H9 (cell line): Measurements from ENCODE around the gene PJA1. TPM values are rescaled to one million over a fixed set of nuclear protein-coding genes. Genes with fewer than 3 reads are reported as not detected.

Source experiments
- DNase-seq: peaks from one replicate; pipeline ENCODE4 v3.0.0-alpha.2; 2017
- H2AFZ ChIP-seq: one replicate; pipeline ENCODE4 v1.6.1; 2013; ENCODE audit warnings: mild to moderate bottlenecking, low read length, control low read depth, moderate library complexity
- H2AK5ac ChIP-seq: 2 replicates; pipeline ENCODE4 v1.6.1; 2013; ENCODE audit warnings: low read length, control low read depth, mixed read lengths; ENCODE audit not compliant: insufficient read length
- H2BK120ac ChIP-seq: one replicate; pipeline ENCODE4 v1.6.1; 2013; ENCODE audit warnings: low read depth, mild to moderate bottlenecking, low read length, control low read depth, inconsistent platforms; ENCODE audit not compliant: poor library complexity, severe bottlenecking
- H2BK12ac ChIP-seq: 2 replicates; pipeline ENCODE4 v1.6.1; 2013; ENCODE audit warnings: low read length, control low read depth, mixed read lengths, low read depth; ENCODE audit not compliant: insufficient read length
- H2BK15ac ChIP-seq: 2 replicates; pipeline ENCODE4 v1.6.1; 2013; ENCODE audit warnings: low read depth, low read length, control low read depth
- H2BK20ac ChIP-seq: one replicate; pipeline ENCODE4 v1.6.1; 2013; ENCODE audit warnings: low read depth, mild to moderate bottlenecking, low read length, control low read depth, inconsistent platforms; ENCODE audit not compliant: poor library complexity, severe bottlenecking
- H2BK5ac ChIP-seq: 2 replicates; pipeline ENCODE4 v1.6.1; 2013; ENCODE audit warnings: low read length, control low read depth, mixed read lengths; ENCODE audit not compliant: insufficient read length
- H3K14ac ChIP-seq: 2 replicates; pipeline ENCODE4 v1.6.1; 2013; ENCODE audit warnings: low read length, control low read depth; ENCODE audit not compliant: insufficient read depth
- H3K18ac ChIP-seq: 2 replicates; pipeline ENCODE4 v1.6.1; 2013; ENCODE audit warnings: low read depth, mild to moderate bottlenecking, mixed read lengths, low read length, control low read depth; ENCODE audit not compliant: insufficient read length
- H3K23ac ChIP-seq: 2 replicates; pipeline ENCODE4 v1.6.1; 2013; ENCODE audit warnings: low read length, control low read depth, mixed read lengths, low read depth; ENCODE audit not compliant: insufficient read length
- H3K23me2 ChIP-seq: 2 replicates; pipeline ENCODE4 v1.6.1; 2013; ENCODE audit warnings: low read depth, mild to moderate bottlenecking, mixed read lengths, low read length, control low read depth; ENCODE audit not compliant: insufficient read length, poor library complexity, severe bottlenecking
- H3K27ac ChIP-seq: 2 replicates; pipeline ENCODE4 v1.5.1; 2013; ENCODE audit warnings: low read length, control low read depth, mixed read lengths, low read depth; ENCODE audit not compliant: insufficient read length
- H3K27me3 ChIP-seq: 2 replicates; pipeline ENCODE4 v1.6.1; 2013; ENCODE audit warnings: low read length, control low read depth, inconsistent platforms; ENCODE audit not compliant: insufficient read depth
- H3K4ac ChIP-seq: 2 replicates; pipeline ENCODE4 v1.6.1; 2013; ENCODE audit warnings: low read depth, mild to moderate bottlenecking, control low read depth, inconsistent platforms, low read length, moderate library complexity
- H3K4me1 ChIP-seq: 2 replicates; pipeline ENCODE4 v1.6.1; 2013; ENCODE audit warnings: low read length, control low read depth, inconsistent platforms; ENCODE audit not compliant: insufficient read depth
- H3K4me2 ChIP-seq: 2 replicates; pipeline ENCODE4 v1.6.1; 2013; ENCODE audit warnings: low read length, control low read depth, mixed read lengths; ENCODE audit not compliant: insufficient read length, insufficient read depth
- H3K56ac ChIP-seq: 2 replicates; pipeline ENCODE4 v1.6.1; 2013; ENCODE audit warnings: low read depth, mild to moderate bottlenecking, mixed read lengths, low read length, control low read depth; ENCODE audit not compliant: insufficient read length
- H3K79me1 ChIP-seq: 2 replicates; pipeline ENCODE4 v1.6.1; 2013; ENCODE audit warnings: low read depth, mild to moderate bottlenecking, moderate library complexity, low read length, control low read depth, inconsistent platforms; ENCODE audit not compliant: insufficient read depth, poor library complexity, severe bottlenecking
- H3K79me2 ChIP-seq: 2 replicates; pipeline ENCODE4 v1.6.1; 2013; ENCODE audit warnings: low read length, control low read depth, inconsistent platforms; ENCODE audit not compliant: insufficient read depth
- H3K9ac ChIP-seq: 2 replicates; pipeline ENCODE4 v1.6.1; 2013; ENCODE audit warnings: low read length, control low read depth, mixed read lengths; ENCODE audit not compliant: insufficient read length; ENCODE audit errors: extremely low read depth
- H3K9me3 ChIP-seq: one replicate; pipeline ENCODE4 v1.6.1; 2013; ENCODE audit warnings: low read depth, low read length, inconsistent platforms; ENCODE audit not compliant: control insufficient read depth
- H3T11ph ChIP-seq: one replicate; pipeline ENCODE4 v1.6.1; 2013; ENCODE audit warnings: mild to moderate bottlenecking, low read length, control low read depth, inconsistent platforms
- H4K20me1 ChIP-seq: one replicate; pipeline ENCODE4 v1.6.1; 2013; ENCODE audit not compliant: control insufficient read depth, insufficient read length, insufficient read depth
- H4K5ac ChIP-seq: 2 replicates; pipeline ENCODE4 v1.6.1; 2013; ENCODE audit warnings: low read depth, mild to moderate bottlenecking, mixed read lengths, low read length, control low read depth; ENCODE audit not compliant: insufficient read length
- H4K8ac ChIP-seq: replicated peaks from 2 replicates; pipeline ENCODE4 v1.6.1; 2013; ENCODE audit warnings: low read length, control low read depth, mixed read lengths, low read depth; ENCODE audit not compliant: insufficient read length
- H4K91ac ChIP-seq: 2 replicates; pipeline ENCODE4 v1.6.1; 2013; ENCODE audit warnings: low read depth, mild to moderate bottlenecking, moderate library complexity, mixed read lengths, low read length, control low read depth; ENCODE audit not compliant: insufficient read length
- H3K27ac Mint-ChIP-seq, 3 experiments: 2 replicates in 2 of 3; 3 replicates in 1 of 3; pipeline ENCODE4 v1.8.0; 2020 to 2021; ENCODE audit warnings: mixed read lengths in 3 of 3, mild to moderate bottlenecking in 1 of 3, moderate library complexity in 1 of 3
- H3K27me3 Mint-ChIP-seq: 2 replicates; pipeline ENCODE4 v1.8.0; 2021; ENCODE audit warnings: low read depth, mild to moderate bottlenecking, moderate library complexity, mixed read lengths
- H3K36me3 Mint-ChIP-seq, 3 experiments: 2 replicates in 2 of 3; 3 replicates in 1 of 3; pipeline ENCODE4 v1.8.0; 2020 to 2021; ENCODE audit warnings: low read depth in 3 of 3, mixed read lengths in 3 of 3; ENCODE audit not compliant: insufficient read depth in 1 of 3
- H3K4me1 Mint-ChIP-seq, 2 experiments: 2 replicates each; pipeline ENCODE4 v1.8.0; 2020; ENCODE audit warnings: mixed read lengths in 2 of 2
- H3K4me3 Mint-ChIP-seq, 2 experiments: 2 replicates in 1 of 2; 3 replicates in 1 of 2; pipeline ENCODE4 v1.8.0; 2020 to 2021; ENCODE audit warnings: mild to moderate bottlenecking in 2 of 2, mixed read lengths in 2 of 2, moderate library complexity in 1 of 2
- H3K9me3 Mint-ChIP-seq, 2 experiments: 2 replicates in 1 of 2; 3 replicates in 1 of 2; pipeline ENCODE4 v1.8.0; 2020; ENCODE audit warnings: mild to moderate bottlenecking in 2 of 2, mixed read lengths in 2 of 2, moderate library complexity in 1 of 2
- whole genome bisulfite sequencing: extraction: QIAGEN DNeasy Blood & Tissue Kit; methylation state at CpG from one replicate; pipeline ENCODE4 v1.1.7; 2013; ENCODE audit warnings: missing lambda C conversion rate, low lambda C conversion rate, mixed read lengths; ENCODE audit not compliant: insufficient read length; ENCODE audit errors: extremely low coverage; 5-methylcytosine and 5-hydroxymethylcytosine counted together
- total RNA-seq: library from RNA; stranded (reverse); gene quantifications from 2 replicates; pipeline ENCODE4 v1.2.1, GENCODE V29; 2021
- TF ChIP-seq, protein P1 (sequence below): fragments of 200-600 bp; sonication (generic); conservative IDR thresholded peaks from 3 replicates; pipeline ENCODE4 v1.8.0; 2021; ENCODE audit warnings: antibody characterized with exemption, mild to moderate bottlenecking

PJA1 gene
- total RNA-seq, 1 experiment from 2014 or later: 41.4 TPM

DNA sequence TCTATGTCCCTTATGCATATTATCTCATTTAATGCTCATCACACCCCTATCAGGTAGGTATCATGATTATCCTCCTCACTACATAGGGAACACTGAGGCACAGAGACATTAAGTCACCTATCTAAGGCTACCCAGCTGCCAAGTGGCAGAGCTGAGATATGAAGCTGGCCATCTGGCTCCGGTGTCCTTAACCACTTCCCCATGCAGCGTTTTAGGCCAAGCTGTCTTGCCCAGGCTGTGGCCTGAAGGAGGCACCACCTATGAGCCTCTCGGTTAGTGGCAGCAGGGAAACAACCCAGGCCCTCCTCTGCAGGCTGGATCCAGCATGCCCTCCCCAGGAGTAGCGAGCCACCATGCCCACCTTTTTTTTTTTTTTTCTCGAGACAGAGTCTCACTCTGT is 16.3 kb downstream of the PJA1 start:
- Histone ChIP-seq H2AK5ac (no peak overlapping the region), H4K5ac (no peak overlapping the region), H3K4me1 (peaks cover 9% of the 10 kb centered on the region; the same call in 1 of the 2 replicates), H2BK120ac (no peak overlapping the region), H3K18ac (no peak overlapping the region), H3K9ac (no peak overlapping the region), H4K20me1 (no peaks in the 10 kb centered on the region), H2BK5ac (no peak overlapping the region), H3K79me1 (no peaks in the 10 kb centered on the region), H4K8ac (no peak overlapping the region), H3K56ac (no peak overlapping the region), H3K27me3 (no peaks in the 10 kb centered on the region), H3K27ac (no peak overlapping the region), H3K14ac (no peak overlapping the region; the same call in 1 of the 2 replicates), H3K4ac (no peak overlapping the region), H2BK12ac (no peak overlapping the region), H2BK15ac (no peak overlapping the region), H3K79me2 (no peaks in the 10 kb centered on the region), H3K4me2 (no peak overlapping the region), H2BK20ac (no peak overlapping the region), H4K91ac (no peak overlapping the region), H3K9me3 (no peaks in the 10 kb centered on the region), H3K23me2 (no peaks in the 10 kb centered on the region), H3T11ph (no peak overlapping the region), H3K23ac (no peak overlapping the region), H2AFZ (no peak overlapping the region)
- Mint-ChIP-seq H3K27me3 (no peaks in the 10 kb centered on the region; the same call in none of the 2 replicates), H3K4me3 (no peak overlapping the region), H3K9me3 (peaks cover 54 to 59% of the 10 kb centered on the region in 2 experiments), H3K27ac (peak overlapping the region in 1 of 3 experiments; percentile 95; a peak in 1 of 7 replicates), H3K4me1 (peaks cover 23 to 34% of the 10 kb centered on the region in 2 experiments), H3K36me3 (no peaks in the 10 kb centered on the region; a peak in 3 of 7 replicates)
- no CpG with 5 or more reads among the region's 5 CpGs for WGBS
- TF ChIP-seq, protein P1, sequence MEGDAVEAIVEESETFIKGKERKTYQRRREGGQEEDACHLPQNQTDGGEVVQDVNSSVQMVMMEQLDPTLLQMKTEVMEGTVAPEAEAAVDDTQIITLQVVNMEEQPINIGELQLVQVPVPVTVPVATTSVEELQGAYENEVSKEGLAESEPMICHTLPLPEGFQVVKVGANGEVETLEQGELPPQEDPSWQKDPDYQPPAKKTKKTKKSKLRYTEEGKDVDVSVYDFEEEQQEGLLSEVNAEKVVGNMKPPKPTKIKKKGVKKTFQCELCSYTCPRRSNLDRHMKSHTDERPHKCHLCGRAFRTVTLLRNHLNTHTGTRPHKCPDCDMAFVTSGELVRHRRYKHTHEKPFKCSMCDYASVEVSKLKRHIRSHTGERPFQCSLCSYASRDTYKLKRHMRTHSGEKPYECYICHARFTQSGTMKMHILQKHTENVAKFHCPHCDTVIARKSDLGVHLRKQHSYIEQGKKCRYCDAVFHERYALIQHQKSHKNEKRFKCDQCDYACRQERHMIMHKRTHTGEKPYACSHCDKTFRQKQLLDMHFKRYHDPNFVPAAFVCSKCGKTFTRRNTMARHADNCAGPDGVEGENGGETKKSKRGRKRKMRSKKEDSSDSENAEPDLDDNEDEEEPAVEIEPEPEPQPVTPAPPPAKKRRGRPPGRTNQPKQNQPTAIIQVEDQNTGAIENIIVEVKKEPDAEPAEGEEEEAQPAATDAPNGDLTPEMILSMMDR: no peak
- peak; percentile 31 for DNase-seq
